NB4 (cell line): Measurements from ENCODE around the gene DCUN1D2.

Experiments
- MYC ChIP-seq: IDR thresholded peaks from 2 replicates; pipeline ENCODE4 v1.6.1; 2011; ENCODE audit warnings: low read depth, low read length
- POLR2A ChIP-seq: IDR thresholded peaks from 2 replicates; pipeline ENCODE4 v1.6.1; 2011; ENCODE audit warnings: mild to moderate bottlenecking; ENCODE audit not compliant: insufficient read length; ENCODE audit errors: extremely low read depth
- TF ChIP-seq, protein P1 (sequence below): IDR thresholded peaks from one replicate; pipeline ENCODE4 v1.5.1; 2012; ENCODE audit warnings: low read depth, low read length

DNA sequence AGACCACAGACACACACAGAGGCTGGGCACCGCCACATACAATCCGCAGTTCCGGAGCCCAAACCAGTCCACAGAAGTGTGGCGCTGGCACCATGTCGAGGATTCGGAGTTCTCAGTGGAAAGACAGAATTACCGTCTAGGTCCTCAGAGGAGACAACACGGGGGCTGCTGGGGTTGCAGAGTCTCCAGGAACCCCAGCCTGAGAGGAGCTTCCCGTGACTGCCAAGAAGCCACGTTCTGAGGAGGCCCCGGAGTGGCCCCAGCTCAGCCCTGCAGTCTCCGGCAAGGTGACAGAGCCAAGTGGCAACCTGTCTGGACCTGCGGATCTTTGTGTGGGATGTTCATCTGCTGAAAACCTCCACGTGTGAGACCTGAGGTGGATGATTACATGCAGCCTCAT, 29.9 kb downstream of the DCUN1D2 start:
- TF ChIP-seq POLR2A: no peak
- TF ChIP-seq, protein P1, sequence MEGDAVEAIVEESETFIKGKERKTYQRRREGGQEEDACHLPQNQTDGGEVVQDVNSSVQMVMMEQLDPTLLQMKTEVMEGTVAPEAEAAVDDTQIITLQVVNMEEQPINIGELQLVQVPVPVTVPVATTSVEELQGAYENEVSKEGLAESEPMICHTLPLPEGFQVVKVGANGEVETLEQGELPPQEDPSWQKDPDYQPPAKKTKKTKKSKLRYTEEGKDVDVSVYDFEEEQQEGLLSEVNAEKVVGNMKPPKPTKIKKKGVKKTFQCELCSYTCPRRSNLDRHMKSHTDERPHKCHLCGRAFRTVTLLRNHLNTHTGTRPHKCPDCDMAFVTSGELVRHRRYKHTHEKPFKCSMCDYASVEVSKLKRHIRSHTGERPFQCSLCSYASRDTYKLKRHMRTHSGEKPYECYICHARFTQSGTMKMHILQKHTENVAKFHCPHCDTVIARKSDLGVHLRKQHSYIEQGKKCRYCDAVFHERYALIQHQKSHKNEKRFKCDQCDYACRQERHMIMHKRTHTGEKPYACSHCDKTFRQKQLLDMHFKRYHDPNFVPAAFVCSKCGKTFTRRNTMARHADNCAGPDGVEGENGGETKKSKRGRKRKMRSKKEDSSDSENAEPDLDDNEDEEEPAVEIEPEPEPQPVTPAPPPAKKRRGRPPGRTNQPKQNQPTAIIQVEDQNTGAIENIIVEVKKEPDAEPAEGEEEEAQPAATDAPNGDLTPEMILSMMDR: no peak
- TF ChIP-seq MYC: no peak
